GM18870 (cell line): ENCODE results near the gene MAGI1.

Source experiments
- ATAC-seq: cut with Tn5 transposase; IDR thresholded peaks from one replicate; pipeline ENCODE4 v1.9.1; 2021; ENCODE audit warnings: moderate library complexity; ENCODE audit not compliant: unreplicated experiment

The MAGI1 gene

DNA sequence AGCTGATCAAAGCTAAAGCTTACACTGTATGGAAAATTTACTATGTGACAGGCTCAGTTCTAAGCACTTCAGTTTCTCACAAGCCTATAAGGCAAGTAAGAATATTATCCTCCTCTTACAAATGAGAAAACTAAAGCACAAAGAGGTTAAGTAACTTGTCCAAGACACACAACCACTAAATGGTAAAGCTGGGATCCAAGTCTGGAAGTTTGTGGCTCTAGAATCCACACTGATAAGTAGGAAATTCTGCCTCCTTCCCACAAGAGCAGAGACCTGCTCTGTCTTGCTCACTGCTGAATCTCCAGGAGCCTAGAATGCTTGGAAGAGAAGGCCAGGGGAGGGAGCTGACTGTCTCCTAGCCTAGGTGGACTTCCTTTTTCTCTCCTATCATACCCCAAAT is 60.6 kb downstream of the MAGI1 start:
- ATAC-seq, result no peak

DNA sequence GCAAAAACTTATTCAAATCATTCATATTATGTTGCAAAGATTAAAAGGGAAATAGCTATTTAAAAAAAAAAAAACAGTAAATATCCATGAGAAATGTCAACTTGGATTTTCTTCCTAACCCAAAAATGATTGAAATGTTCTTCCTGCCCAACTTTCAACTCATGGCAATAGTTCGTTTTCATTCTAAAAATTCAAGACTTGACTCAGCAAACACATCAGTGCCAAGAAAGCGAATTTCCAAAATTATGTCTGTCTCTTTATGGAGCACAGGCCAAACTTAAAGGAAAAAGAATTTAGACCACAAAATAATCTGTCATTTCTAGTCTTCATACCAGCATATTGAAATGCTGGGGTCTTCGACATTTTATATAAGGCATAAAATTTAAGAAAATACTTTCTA is 63.7 kb downstream of the MAGI1 start:
- ATAC-seq, result no peak

DNA sequence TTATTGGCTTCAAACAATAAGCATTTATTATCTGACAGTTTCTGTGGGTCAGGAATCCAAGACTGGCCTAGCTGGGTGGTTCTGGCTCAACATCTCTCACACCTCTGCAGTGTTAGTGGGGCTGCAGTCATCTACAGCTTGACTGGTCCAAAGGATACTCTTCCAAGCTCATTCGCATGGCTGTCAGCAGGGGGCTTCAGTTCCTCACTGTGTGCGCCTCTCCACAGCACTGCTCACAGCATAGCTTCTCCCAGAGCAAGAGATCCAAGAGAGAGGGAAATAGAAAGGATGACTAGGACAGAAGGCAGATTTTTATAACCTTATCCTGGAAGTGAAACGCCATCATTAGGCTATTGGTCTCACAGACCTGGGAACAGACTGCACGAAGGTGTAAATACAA is 64.2 kb downstream of the MAGI1 start:
- no peak for ATAC-seq

DNA sequence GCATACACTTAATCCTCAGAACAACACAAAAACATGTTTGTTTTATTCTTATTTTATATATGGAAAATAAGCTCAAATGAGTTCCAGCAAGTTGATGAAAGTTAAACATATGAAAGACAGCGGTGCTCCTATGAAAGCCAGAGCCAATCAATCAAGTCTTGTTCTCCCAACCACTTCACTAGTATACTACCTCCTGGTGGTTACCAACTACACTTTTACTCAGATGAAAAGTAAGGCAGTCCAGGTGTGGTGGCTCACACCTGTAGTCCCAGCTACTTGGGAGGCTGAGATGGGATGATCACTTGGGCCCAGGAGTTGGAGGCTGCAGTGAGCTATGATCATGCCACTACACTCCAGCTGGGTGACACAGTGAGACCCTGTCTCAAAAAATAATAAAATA is 66.0 kb downstream of the MAGI1 start:
- no peak for ATAC-seq

DNA sequence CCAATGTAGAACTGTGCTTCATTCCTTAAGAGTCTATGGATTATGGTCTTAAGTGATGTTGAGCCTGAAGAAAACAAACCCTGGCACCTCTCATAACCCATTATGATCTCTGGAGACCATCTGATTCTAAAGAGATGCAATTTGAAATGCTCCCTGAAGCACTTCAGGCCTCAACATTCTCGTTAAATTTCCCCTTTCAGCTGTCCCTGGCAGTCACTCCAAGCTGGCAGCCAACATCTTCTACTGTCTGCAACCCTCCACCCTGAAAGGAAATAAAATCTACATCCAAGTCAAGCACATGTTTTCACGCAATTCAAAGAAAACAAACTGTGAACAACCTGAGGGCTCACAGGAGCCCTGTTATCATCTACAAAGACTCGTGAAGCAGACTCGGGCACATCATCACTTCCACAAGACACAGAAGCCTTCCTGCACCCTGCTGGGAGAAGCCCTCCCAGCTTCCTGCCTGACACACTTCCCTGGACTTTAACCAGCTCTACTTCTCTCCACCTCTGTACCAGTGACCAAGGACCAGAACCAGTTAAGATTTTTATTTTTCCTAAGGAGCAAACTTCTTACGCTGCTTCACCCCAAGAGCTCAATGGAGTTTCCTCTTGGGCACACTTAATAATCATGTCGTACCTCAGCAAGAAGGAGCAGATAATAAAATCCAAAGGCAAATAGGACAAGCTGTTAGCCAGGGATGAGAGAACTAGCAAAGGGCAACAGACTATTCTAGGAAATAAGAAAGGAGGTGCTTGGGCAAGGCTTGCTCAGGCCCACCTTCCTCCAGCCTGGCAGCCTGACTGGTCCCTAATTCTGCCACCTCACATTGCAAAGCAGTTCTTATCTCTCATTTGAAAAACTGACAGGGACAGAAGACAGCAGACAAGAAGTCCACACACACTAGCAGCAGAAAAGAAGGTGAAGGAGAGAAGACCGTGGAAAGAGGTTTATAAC is 67.1 kb downstream of the MAGI1 start:
- no peak for ATAC-seq

DNA sequence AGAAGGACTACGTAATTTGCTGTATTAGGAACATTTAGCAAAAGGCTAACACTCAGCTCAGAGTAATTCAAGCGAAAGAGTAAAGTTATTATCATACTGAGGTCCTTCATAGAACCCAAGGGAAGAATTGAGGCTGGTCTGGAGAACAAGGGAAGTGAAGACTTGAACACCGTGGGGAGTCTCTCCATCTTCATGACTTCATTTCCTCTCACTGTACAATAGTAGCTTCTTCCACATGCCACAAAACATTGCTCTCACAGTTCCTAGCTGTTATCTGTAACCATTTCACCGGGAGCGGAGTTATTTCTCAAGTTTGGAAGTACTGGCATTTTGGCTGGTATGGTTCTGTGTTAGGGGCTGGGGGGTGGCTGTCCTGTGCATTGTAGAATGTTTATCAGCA is 69.7 kb downstream of the MAGI1 start:
- ATAC-seq, result no peak

DNA sequence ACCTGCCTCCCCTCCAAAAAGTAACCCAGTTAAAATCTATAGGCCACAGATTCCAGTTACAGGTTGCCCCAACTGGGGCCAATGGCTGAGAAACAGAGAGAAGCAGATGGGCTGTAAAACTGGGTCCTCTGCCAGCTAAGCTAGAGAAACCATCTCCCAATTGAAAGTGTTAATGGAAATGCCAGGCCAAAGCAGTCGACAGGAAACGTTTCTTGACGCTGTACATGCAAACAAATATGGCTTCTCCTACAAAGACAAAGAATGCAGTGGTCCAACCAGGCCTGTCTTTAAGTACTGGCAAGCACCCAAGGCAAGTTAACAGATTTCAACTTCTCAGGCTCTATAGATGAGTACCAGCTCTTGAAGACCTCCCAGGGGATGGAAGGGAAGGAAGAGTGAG is 71.3 kb downstream of the MAGI1 start:
- ATAC-seq, result no peak

DNA sequence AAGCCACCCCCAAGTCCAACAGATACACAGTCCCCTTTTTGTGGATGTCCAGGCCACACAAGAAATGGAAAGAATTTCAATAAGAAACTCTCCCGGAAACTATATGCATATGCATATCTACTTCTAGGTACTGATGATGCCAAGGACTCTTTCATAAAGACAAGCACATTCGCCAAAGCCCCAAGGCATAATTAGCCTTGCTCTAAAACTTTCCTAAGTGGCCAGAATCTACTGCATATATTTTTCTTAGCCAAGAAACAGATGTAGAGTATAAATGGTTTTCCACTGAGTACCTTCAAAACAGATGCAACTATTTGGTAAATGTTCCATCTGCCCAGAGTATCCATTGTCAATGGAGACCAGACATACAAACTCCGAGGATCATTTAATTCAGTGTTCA is 73.9 kb downstream of the MAGI1 start:
- no peak for ATAC-seq

DNA sequence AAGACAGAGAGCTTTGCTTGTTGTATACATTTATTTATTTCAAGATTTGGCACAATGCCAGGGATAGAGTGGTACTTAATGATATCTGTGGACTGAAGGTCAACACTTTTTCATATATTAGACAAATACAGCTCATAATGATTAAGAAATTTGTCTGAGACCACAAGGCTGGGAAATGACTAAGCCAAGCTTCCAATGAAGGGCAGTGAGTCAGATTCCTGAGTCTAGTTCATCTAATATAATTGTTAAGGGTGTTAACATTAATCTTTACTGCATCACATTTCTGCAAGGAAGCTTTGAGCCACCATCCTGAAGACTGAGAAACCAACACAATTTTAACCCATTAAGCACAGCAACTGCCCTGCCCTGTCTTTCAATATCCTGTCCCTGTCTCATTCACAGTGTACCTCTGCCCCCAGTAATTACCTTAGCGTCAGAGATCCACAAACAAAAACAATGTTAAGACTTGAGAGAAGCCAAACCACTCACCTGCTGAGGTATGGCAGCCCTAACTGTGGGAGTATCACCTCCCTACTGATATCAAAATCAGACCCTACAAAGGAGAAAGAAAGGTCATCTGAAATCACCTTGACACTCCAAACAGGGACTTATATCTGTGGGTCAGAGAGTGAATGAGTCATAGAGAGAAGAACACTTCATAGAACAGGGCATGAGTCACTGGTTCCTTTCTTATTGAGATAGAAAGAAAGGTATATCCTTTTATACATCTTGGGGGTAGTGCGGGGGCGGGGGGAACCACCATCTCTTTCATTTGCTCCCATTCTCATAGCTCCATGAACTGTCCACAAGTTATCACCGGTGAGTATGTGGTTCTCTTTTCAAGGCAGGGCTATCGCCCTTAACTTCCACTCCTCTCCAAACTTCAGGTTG is 74.7 kb downstream of the MAGI1 start:
- peak; percentile 99 for ATAC-seq

DNA sequence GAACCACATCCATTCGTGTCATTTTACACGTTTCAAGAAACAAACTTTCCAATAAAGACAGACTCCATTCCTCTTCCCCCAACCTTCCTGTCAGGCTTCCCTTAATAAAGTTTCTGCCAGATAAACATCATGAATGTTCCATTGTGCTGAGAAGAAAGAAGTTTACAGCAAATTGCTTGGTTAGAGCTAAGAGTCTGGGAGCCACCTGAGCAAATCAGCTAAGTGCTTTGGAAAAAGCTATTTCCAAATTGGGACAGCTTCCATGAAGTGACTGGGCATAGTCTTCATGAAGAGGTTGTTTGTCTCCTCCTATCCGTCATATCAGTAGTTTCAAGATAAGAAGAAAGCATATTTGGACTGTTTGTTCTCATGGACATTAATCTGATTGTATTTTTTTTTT is 77.0 kb downstream of the MAGI1 start:
- no peak for ATAC-seq

DNA sequence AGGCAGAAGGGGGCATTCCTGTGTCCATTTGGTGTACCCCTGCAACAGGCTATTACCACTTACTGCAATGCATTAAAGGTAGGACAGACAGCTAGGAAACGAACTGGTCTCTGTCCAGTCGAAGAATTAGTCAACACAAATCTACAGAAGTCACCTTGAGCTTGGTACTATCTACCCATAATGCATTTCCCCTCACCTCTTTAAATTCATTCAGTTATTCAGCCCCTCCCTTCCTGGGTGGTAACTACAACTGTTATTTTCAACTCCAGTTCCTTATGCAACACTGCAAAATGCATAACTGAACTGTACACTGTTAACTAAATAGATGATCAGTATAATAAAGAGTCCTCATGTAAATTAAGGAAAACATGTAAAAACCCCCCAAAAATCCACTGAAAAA is 77.6 kb downstream of the MAGI1 start:
- ATAC-seq, result no peak

DNA sequence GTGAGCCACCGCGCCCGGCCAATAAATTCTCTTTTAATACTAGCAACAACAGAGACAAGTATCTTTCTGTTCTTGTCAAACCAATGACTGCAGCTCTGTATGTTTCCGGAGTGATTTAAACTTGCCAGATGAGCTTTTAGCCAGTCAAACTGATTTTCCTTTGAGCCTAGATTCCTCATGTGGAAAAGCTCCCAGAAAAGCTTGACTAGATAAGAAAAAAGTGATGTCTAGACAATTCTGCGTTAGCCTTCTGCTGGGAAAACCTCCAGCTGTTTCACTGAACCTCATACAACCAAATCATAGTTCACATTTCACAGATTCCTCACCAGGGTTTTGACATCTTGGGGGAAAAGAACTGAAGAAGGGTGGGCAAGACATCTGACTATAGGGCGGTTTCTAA is 78.6 kb downstream of the MAGI1 start:
- ATAC-seq, result no peak

DNA sequence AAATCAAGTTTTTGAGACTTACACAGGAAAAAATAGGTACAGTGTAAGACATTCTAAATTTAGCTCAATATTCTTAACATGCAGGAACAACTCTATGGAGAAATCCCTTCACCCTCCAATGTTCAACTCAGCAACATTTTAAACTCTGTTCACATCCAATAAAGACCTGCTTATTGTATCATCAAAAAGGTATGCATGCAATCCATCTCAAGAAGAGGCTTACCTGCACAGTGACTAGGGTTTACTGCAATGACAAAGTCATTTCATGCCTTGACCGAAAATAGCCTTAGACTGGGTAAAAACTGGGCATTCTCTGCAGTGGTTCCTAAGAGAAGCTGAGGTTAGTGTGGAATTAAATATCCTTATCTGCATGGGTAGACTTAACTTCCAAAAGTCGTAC is 80.5 kb downstream of the MAGI1 start:
- no peak for ATAC-seq

DNA sequence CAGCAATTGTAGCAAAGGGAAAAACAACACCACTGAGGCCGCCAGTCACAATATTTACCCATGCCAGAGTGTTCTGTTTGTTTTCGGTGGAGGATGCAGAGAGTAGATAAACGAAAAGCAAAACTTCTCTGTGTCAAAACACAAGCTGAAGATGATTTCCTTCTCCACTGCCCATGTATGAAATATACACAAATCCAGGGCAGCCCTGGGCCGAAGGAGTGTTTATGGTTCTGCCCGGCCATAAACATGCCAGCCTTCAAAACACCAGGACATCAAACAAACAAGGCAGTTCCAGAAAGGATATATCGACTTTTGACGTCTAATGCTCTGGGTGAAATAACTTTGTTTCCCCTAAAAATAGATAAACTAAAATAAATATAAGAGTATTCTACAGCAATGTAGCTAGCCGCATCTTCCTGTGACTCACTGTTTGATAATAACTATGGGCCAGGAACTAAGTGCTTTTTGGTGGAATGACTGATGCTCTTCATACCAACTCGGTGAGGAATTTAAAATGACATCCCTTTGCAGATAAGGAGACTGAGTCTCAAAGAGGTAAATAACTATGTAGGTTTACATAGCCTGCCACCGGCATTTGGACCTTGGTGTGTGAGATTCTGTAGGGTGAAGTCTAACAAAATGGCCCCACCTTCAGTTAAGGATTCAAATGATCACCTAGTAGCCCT is 82.8 kb downstream of the MAGI1 start:
- ATAC-seq, result no peak

DNA sequence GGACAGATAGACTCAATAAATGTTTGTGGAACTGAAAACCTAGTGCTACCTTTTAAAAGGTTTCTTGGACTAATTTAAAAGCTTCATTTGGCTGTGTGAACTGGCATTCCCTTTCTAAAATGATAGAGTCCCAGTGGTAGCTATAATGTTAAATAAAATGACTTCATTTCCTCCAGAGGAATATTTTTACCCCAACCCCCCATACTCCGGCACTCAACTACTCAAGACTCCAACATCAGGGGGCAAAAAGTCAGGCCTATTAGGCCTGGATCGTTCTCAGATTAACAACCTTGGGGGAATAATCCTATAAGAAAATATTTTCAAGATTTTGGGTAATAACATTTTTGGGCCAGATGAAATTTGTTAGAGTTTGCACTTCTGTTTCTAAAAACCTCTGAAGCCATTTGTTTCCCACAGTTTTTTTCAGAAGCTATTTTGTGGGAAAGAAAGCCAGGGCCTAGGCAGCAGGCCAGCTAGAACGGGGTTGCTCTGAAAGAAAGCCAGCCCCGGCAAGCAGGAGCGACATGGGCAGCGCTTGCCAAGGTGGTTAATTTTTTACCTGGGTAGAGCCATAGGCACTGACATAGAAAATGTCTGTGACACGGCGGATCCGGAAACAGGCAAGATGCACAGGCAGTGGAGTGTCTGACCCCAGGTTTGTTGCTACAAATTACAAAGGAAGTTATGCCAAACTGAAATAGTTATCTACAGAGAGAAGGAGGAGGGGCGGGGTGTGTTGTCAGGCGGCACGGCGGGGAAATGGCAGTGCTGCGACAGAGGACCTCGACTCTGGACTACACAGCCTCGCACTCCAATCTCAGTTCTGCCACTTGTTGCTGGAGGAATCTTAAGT is 84.6 kb downstream of the MAGI1 start:
- ATAC-seq, result no peak

DNA sequence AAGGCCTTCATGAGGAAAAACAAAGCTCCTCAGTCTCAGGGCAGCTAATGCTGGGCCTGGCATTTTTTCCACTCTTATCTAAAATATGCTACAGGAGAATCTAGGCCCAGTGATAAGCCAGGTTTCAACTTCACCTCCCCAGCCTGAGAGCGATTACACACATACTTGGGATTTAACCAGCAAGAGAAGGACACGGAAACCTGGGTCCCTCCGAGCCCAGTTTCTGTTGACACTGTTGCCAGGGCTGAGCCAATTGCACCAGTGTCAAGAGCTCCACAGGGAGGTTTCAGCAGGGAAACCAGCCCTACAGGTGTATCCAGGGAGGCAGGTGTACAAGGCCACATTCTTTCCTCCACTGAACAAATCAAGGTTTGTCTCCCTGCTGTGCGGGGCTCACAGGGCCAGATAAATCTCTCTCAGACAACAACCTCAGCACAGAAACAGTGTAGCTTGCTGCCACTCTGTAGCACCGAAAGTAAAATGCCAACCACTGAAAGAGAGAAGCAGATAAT is 85.4 kb downstream of the MAGI1 start:
- no peak for ATAC-seq

DNA sequence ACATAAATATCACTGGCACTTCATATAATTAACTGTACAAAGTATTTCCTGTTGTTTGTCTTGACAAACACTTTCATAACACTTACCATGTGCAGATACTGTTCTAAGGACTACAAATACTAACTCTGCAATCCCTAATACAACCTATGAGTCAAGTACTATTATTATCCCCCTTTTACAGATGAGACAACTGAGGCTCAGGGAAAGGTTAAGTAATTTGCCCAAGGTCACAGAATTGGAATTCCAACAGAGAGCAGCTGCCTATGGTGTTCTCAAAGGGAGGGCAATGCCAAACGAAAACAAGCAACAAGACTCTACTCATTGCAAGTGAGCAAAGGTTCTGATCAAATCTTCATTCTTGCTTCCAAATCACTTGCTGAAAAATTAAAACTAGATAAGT is 85.9 kb downstream of the MAGI1 start:
- ATAC-seq, result no peak

DNA sequence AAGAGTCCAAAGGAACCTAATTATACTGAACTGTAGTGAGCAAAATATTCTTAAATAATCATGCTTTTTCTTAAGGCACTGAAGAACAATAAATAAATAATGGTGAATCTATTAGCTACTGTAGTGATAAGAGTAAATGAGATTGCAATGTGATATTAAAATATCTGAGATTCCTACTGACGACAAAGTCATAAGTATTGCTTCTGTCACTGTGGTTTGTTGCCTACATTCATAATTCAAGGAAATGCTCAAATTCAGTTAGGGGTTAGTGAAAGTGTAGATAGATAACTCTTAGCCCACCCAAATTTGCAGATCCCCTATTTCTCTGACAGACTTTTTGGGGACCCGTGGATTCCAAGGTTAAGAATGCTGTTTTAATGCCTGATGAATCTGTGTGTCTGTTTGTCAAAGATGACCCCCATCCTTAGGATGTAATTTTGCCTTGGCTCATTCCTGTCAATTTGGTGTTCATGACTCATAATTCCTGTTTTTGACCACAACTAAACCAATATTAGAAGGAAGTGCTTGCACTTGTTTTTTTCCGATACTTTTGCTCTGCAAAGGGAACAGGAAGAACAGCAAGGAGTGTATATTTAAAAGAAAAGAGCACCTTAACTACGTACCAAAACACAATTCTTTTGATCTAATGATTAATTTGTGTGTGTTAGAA is 86.7 kb downstream of the MAGI1 start:
- ATAC-seq, result no peak
